CD14-positive monocyte (primary cell): Measurements from ENCODE around the gene GLIPR1L1. TPM values are rescaled to one million over a fixed set of nuclear protein-coding genes. Genes with fewer than 3 reads are reported as not detected.

ENCODE experiments used
- DNase-seq, 3 donors: peaks; one replicate each; pipeline ENCODE4 v3.0.0-alpha.2; 2011 to 2022
- H2AFZ ChIP-seq: 2 replicates; pipeline ENCODE4 v1.6.0; 2012; ENCODE audit warnings: mild to moderate bottlenecking, low read depth, low read length, inconsistent platforms; ENCODE audit not compliant: insufficient read depth, poor library complexity, severe bottlenecking
- H3K27ac ChIP-seq, 2 donors: 1 replicate in 1 of 2; 2 replicates in 1 of 2; pipeline ENCODE4 v1.5.1; 2012 to 2013; ENCODE audit warnings: low read length in 2 of 2, control low read depth in 1 of 2, inconsistent platforms in 1 of 2, low read depth in 1 of 2, mild to moderate bottlenecking in 1 of 2
- H3K27me3 ChIP-seq, 2 donors: one replicate each; pipeline versions ENCODE4 v1.6.0 to v1.6.1; 2011 to 2013; ENCODE audit warnings: low read length in 2 of 2; ENCODE audit not compliant: control insufficient read depth in 2 of 2, insufficient read depth in 2 of 2
- H3K36me3 ChIP-seq, 2 donors: replicated peaks in 1 of 2; 1 replicate in 1 of 2; 2 replicates in 1 of 2; pipeline versions ENCODE4 v1.5.1 to v1.6.1; 2012 to 2013; ENCODE audit warnings: low read length in 2 of 2, control low read depth in 1 of 2, inconsistent platforms in 1 of 2, mild to moderate bottlenecking in 1 of 2; ENCODE audit not compliant: insufficient read depth in 2 of 2, control insufficient read depth in 1 of 2
- H3K4me1 ChIP-seq, 2 donors: 1 replicate in 1 of 2; 2 replicates in 1 of 2; pipeline versions ENCODE4 v1.5.1 to v1.6.1; 2012 to 2013; ENCODE audit warnings: low read length in 2 of 2, control low read depth in 1 of 2, inconsistent platforms in 1 of 2, mild to moderate bottlenecking in 1 of 2, moderate library complexity in 1 of 2; ENCODE audit not compliant: insufficient read depth in 2 of 2, control insufficient read depth in 1 of 2
- H3K4me2 ChIP-seq: replicated peaks from 2 replicates; pipeline ENCODE3; 2012; ENCODE audit warnings: low read length, moderate library complexity, mild to moderate bottlenecking; ENCODE audit not compliant: poor library complexity, severe bottlenecking; ENCODE audit errors: extremely low read depth
- H3K4me3 ChIP-seq, 3 experiments: fragments of 200-600 bp in 1 of 3; sonication (generic) in 1 of 3; replicated peaks in 1 of 3; 1 replicate in 2 of 3; 2 replicates in 1 of 3; pipeline ENCODE4 v1.5.1; 2011 to 2013; ENCODE audit warnings: low read length in 3 of 3, mild to moderate bottlenecking in 3 of 3, control low read depth in 2 of 3, low read depth in 2 of 3, inconsistent platforms in 1 of 3, moderate library complexity in 1 of 3
- H3K79me2 ChIP-seq: 2 replicates; pipeline ENCODE4 v1.6.0; 2012; ENCODE audit warnings: mild to moderate bottlenecking, control low read depth, inconsistent platforms, low read length, moderate library complexity; ENCODE audit not compliant: insufficient read depth
- H3K9ac ChIP-seq: 2 replicates; pipeline ENCODE4 v1.6.0; 2017; ENCODE audit warnings: low read length, mild to moderate bottlenecking; ENCODE audit not compliant: insufficient read depth, poor library complexity, severe bottlenecking
- H3K9me3 ChIP-seq, 2 donors: replicated peaks in 1 of 2; 1 replicate in 1 of 2; 2 replicates in 1 of 2; pipeline versions ENCODE4 v1.5.1 to v1.6.1; 2012 to 2013; ENCODE audit warnings: low read length in 2 of 2, control low read depth in 1 of 2; ENCODE audit not compliant: control insufficient read depth in 1 of 2, insufficient read depth in 1 of 2
- H4K20me1 ChIP-seq: 2 replicates; pipeline ENCODE4 v1.6.0; 2012; ENCODE audit warnings: mild to moderate bottlenecking, low read length, control low read depth, moderate library complexity; ENCODE audit not compliant: insufficient read depth
- H3K27ac Mint-ChIP-seq, 7 donors: one replicate each; pipeline ENCODE4 v1.8.0; 2020; ENCODE audit warnings: mild to moderate bottlenecking in 7 of 7, mixed read lengths in 7 of 7, moderate library complexity in 6 of 7, inconsistent platforms in 2 of 7
- H3K27me3 Mint-ChIP-seq, 3 donors: one replicate each; pipeline ENCODE4 v1.8.0; 2021 to 2022; ENCODE audit warnings: low read depth in 3 of 3, mild to moderate bottlenecking in 3 of 3, mixed read lengths in 3 of 3, moderate library complexity in 3 of 3, inconsistent platforms in 1 of 3
- H3K36me3 Mint-ChIP-seq, 2 donors: one replicate each; pipeline ENCODE4 v1.8.0; 2020; ENCODE audit warnings: mixed read lengths in 2 of 2, inconsistent platforms in 1 of 2, mild to moderate bottlenecking in 1 of 2
- H3K4me1 Mint-ChIP-seq: one replicate; pipeline ENCODE4 v1.8.0; 2020; ENCODE audit warnings: mild to moderate bottlenecking, mixed read lengths
- H3K4me3 Mint-ChIP-seq, 2 donors: one replicate each; pipeline ENCODE4 v1.8.0; 2020; ENCODE audit warnings: mild to moderate bottlenecking in 2 of 2, mixed read lengths in 2 of 2, moderate library complexity in 1 of 2
- H3K9me3 Mint-ChIP-seq, 7 donors: one replicate each; pipeline ENCODE4 v1.8.0; 2020 to 2022; ENCODE audit warnings: mixed read lengths in 7 of 7, mild to moderate bottlenecking in 6 of 7, moderate library complexity in 6 of 7, inconsistent platforms in 2 of 7
- WGBS: methylation state at CpG from one replicate; pipeline ENCODE4 v1.1.5; 2013; ENCODE audit warnings: missing lambda C conversion rate; ENCODE audit not compliant: insufficient coverage; 5-methylcytosine and 5-hydroxymethylcytosine counted together
- intact Hi-C, 2 donors: fragments of 100-400 bp; cut with micrococcal nuclease; formaldehyde crosslinking; loops; one replicate each; pipeline versions ENCODE4 v1.15.0 to v1.15.1; 2023
- polyA plus RNA-seq, 3 donors: library from polyadenylated mRNA; depleted of rRNA in 1 of 3; unstranded in 2 of 3; stranded (reverse) in 1 of 3; fragments of 300-500 nt in 2 of 3; fragments of >200 nt in 1 of 3; fragmentation: Illumina TruSeq in 2 of 3; gene quantifications; 1 replicate in 2 of 3; 2 replicates in 1 of 3; pipeline ENCODE4 v1.2.3, GENCODE V29; 2012 to 2021
- TF ChIP-seq, protein P1 (sequence below): fragments of 200-600 bp; IDR thresholded peaks from one replicate; pipeline ENCODE4 v1.8.0; 2022; ENCODE audit warnings: antibody characterized with exemption, mild to moderate bottlenecking

Gene GLIPR1L1
- polyA plus RNA-seq, 3 donors: not detected

DNA sequence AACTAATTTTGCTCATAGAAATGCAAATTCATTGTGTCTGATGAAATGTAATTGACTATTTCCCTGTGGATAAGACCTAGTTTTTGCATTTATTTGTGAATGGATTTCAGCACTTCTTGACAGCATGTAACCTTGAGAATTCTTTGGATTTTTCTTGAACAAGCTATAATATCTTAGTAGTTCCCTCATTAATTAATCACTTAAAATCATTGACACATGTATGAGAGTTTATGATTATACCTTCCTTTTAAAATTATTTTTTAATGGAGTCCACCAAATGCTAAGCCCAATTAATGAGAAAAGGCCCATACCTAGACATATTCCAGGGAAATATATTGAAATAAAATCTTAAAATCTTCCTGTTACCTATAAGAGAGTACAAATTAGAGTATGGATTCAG lies 73.2 kb downstream of the GLIPR1L1 start:
- no peaks in the 10 kb centered on the region for H3K4me1 ChIP-seq
- no peaks in the 10 kb centered on the region for H3K27me3 ChIP-seq
- H3K36me3 Mint-ChIP-seq: no peaks in the 10 kb centered on the region
- H2AFZ ChIP-seq: no peak overlapping the region
- no peak overlapping the region for H3K4me3 Mint-ChIP-seq
- H3K9me3 Mint-ChIP-seq: peaks cover 0 to 6% (median 2%) of the 10 kb centered on the region in 7 donors
- no peak overlapping the region for H3K27ac ChIP-seq
- TF ChIP-seq, protein P1, sequence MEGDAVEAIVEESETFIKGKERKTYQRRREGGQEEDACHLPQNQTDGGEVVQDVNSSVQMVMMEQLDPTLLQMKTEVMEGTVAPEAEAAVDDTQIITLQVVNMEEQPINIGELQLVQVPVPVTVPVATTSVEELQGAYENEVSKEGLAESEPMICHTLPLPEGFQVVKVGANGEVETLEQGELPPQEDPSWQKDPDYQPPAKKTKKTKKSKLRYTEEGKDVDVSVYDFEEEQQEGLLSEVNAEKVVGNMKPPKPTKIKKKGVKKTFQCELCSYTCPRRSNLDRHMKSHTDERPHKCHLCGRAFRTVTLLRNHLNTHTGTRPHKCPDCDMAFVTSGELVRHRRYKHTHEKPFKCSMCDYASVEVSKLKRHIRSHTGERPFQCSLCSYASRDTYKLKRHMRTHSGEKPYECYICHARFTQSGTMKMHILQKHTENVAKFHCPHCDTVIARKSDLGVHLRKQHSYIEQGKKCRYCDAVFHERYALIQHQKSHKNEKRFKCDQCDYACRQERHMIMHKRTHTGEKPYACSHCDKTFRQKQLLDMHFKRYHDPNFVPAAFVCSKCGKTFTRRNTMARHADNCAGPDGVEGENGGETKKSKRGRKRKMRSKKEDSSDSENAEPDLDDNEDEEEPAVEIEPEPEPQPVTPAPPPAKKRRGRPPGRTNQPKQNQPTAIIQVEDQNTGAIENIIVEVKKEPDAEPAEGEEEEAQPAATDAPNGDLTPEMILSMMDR: no peak
- no peaks in the 10 kb centered on the region for H3K36me3 ChIP-seq
- H3K27ac Mint-ChIP-seq: no peak overlapping the region
- H3K4me1 Mint-ChIP-seq: no peaks in the 10 kb centered on the region
- H3K27me3 Mint-ChIP-seq: peaks cover 0 to 1% (median 0%) of the 10 kb centered on the region in 3 donors
- H3K79me2 ChIP-seq: no peaks in the 10 kb centered on the region
- intact Hi-C loops: loop anchor here in 1 of 2 donors (10.0 kb wide), 1 partner anchor 73 kb away; the partner anchor contains the start of genes CAPS2 and GLIPR1L1
- no peak overlapping the region for H3K4me3 ChIP-seq
- H3K4me2 ChIP-seq: no peak overlapping the region
- H4K20me1 ChIP-seq: no peaks in the 10 kb centered on the region
- H3K9me3 ChIP-seq: no peaks in the 10 kb centered on the region
- no peak overlapping the region for H3K9ac ChIP-seq
- no peak for DNase-seq

DNA sequence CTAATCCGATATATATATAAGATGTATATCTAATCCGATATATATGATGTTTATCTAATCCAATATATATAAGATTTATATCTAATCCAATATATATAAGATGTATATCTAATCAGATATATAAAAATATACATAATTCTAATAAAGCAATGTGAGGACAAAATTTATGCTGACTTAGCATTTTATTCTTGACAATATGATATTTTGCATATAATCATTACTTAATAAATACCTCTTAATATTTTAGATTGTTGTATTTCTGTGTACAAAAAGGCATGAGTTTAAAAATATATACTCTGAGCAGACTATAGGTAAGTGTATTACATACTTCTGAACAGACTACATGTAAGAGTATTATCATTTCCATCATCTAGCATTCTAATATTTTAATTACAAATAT lies 75.4 kb downstream of the GLIPR1L1 start:
- no peak overlapping the region for H3K9ac ChIP-seq
- H3K4me3 Mint-ChIP-seq: no peak overlapping the region
- no peaks in the 10 kb centered on the region for H3K27me3 ChIP-seq
- TF ChIP-seq, protein P1: no peak
- no peaks in the 10 kb centered on the region for H3K79me2 ChIP-seq
- peaks cover 0 to 6% (median 2%) of the 10 kb centered on the region in 7 donors for H3K9me3 Mint-ChIP-seq
- WGBS: no CpG with 5 or more reads among the region's 2 CpGs
- DNase-seq: no peak
- no peaks in the 10 kb centered on the region for H3K36me3 ChIP-seq
- H3K36me3 Mint-ChIP-seq: no peaks in the 10 kb centered on the region
- no peak overlapping the region for H3K27ac ChIP-seq
- H3K4me2 ChIP-seq: no peak overlapping the region
- no peaks in the 10 kb centered on the region for H4K20me1 ChIP-seq
- H3K27ac Mint-ChIP-seq: no peak overlapping the region
- no peaks in the 10 kb centered on the region for H3K27me3 Mint-ChIP-seq
- H3K4me1 ChIP-seq: no peaks in the 10 kb centered on the region
- H3K9me3 ChIP-seq: no peaks in the 10 kb centered on the region
- H3K4me1 Mint-ChIP-seq: no peaks in the 10 kb centered on the region
- H3K4me3 ChIP-seq: no peak overlapping the region
- intact Hi-C loops: loop anchor here in 1 of 2 donors (10.0 kb wide), 1 partner anchor 75 kb away; the partner anchor contains the start of genes CAPS2 and GLIPR1L1
- no peak overlapping the region for H2AFZ ChIP-seq
